IMR-90 (cell line): ENCODE measurements around the gene NMB.

Experiments
- BHLHE40 ChIP-seq: fragments of 150-350 bp; IDR thresholded peaks from 2 replicates; pipeline ENCODE4 v1.6.1; 2016; ENCODE audit warnings: mild to moderate bottlenecking, low read depth, low read length
- CHD1 ChIP-seq: IDR thresholded peaks from 2 replicates; pipeline ENCODE4 v1.6.1; 2012; ENCODE audit warnings: low read depth, low read length, improper control_type of control experiment
- CTCF ChIP-seq: conservative IDR thresholded peaks from 2 replicates; pipeline ENCODE4 v1.5.1; 2012; ENCODE audit warnings: mild to moderate bottlenecking, low read depth, low read length, improper control_type of control experiment
- MAFK ChIP-seq: IDR thresholded peaks from 2 replicates; pipeline ENCODE4 v1.6.1; 2012; ENCODE audit warnings: low read depth, low read length, improper control_type of control experiment
- MAZ ChIP-seq: IDR thresholded peaks from 2 replicates; pipeline ENCODE4 v1.6.1; 2012; ENCODE audit warnings: low read depth, mild to moderate bottlenecking, low read length, improper control_type of control experiment, moderate library complexity, borderline replicate concordance
- MXI1 ChIP-seq: IDR thresholded peaks from 2 replicates; pipeline ENCODE4 v1.6.1; 2012; ENCODE audit warnings: low read depth, mild to moderate bottlenecking, low read length, moderate library complexity, borderline replicate concordance
- POLR2A ChIP-seq: IDR thresholded peaks from 2 replicates; pipeline ENCODE4 v1.6.1; 2012; ENCODE audit warnings: mild to moderate bottlenecking, low read depth, low read length
- SMC3 ChIP-seq: fragments of 150-350 bp; IDR thresholded peaks from 2 replicates; pipeline ENCODE4 v1.6.1; 2016; ENCODE audit warnings: low read depth, mild to moderate bottlenecking, antibody characterized with exemption, low read length, moderate library complexity
- TF ChIP-seq, protein P1 (sequence below): fragments of 150-350 bp; IDR thresholded peaks from 2 replicates; pipeline ENCODE4 v1.6.1; 2017; ENCODE audit warnings: mild to moderate bottlenecking, antibody characterized with exemption, low read length, low read depth

DNA sequence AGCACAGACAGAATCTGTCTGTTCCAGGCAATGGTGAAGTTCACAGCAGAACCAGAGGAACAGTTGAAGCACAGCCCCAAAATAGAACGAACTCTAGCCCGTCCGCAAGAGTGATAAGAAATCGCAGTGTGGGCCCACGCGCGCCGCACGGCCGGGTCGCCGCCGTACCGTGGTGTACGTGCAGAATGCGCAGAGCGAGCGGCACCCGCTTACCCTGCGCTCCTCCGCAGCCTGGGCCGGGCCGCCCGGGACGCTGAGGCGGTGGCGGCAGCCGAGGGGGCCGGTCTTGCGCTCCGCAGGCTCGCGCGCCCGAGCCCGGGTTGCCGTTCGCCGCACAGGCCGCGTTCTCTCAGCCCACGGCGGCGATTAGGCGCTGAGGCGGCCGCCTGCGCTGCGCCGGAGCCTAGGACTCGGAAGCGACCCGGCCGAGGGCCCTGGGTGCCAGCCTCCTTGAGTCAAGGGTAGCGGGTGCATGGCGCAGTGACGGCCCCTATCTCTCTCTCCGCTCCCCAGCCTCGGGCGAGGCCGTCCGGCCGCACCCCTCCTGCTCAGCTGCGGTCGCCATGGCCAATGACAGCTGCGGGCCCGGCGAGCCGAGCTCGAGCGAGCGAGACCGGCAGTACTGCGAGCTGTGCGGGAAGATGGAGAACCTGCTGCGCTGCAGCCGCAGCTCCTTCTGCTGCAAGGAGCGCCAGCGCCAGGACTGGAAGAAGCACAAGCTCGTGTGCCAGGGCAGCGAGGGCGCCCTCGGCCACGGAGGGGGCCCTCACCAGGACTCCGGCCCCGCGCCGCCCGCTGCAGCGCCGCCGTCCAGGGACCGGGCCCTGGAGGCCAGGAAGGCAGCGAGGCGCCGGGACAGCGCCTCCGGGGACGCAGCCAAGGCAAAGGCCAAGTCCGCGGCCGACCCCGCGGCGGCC lies 24.4 kb downstream of the NMB start:
- no peak for TF ChIP-seq CTCF
- no peak for TF ChIP-seq CHD1
- no peak for TF ChIP-seq MAFK
- no peak for TF ChIP-seq MXI1
- TF ChIP-seq, protein P1, sequence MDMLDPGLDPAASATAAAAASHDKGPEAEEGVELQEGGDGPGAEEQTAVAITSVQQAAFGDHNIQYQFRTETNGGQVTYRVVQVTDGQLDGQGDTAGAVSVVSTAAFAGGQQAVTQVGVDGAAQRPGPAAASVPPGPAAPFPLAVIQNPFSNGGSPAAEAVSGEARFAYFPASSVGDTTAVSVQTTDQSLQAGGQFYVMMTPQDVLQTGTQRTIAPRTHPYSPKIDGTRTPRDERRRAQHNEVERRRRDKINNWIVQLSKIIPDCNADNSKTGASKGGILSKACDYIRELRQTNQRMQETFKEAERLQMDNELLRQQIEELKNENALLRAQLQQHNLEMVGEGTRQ = no peak
- no peak for TF ChIP-seq BHLHE40
- TF ChIP-seq SMC3 = no peak
- TF ChIP-seq MAZ = peak; percentile 34; the same call in 1 of the 2 replicates
- no peak; the same call in 1 of the 2 replicates for TF ChIP-seq POLR2A
